A673 (cell line): Measurements from ENCODE around the gene GOLGA3. TPM values are rescaled to one million over a fixed set of nuclear protein-coding genes. Genes with fewer than 3 reads are reported as not detected.

ENCODE experiments used
- BruUV-seq: library from RNA; stranded (reverse); fragments of 400-500 nt; replicated peaks from 2 replicates; lab custom pipeline; 2021; lab: Mats Ljungman, UMichigan
- CTCF ChIA-PET: fragments of 300-600 bp; sonication (Branson Sonifier 250); formaldehyde crosslinking; loops from one replicate; lab custom pipeline; 2022; ENCODE audit warnings: antibody characterized with exemption; lab: Charles Lee
- POLR2A ChIA-PET: fragments of 300-600 bp; sonication (Branson Sonifier 250); formaldehyde crosslinking; loops from one replicate; lab custom pipeline; 2022; ENCODE audit warnings: antibody characterized with exemption; ENCODE audit not compliant: low non-redundant PET; lab: Charles Lee
- DNase-seq: peaks from one replicate; pipeline ENCODE4 v3.0.0-alpha.2; 2015; ENCODE audit warnings: low spot score
- H3K27ac ChIP-seq: fragments of 200-600 bp; sonication (generic); 2 replicates; pipeline ENCODE4 v1.5.1; 2016; ENCODE audit warnings: mixed run types, low read depth, mild to moderate bottlenecking, mixed read lengths, antibody characterized with exemption, low read length; ENCODE audit not compliant: poor library complexity, severe bottlenecking
- H3K27me3 ChIP-seq: fragments of 200-600 bp; sonication (generic); replicated peaks from 2 replicates; pipeline ENCODE4 v1.6.1; 2017; ENCODE audit warnings: mixed run types, low read depth, mild to moderate bottlenecking, mixed read lengths, antibody characterized with exemption, low read length; ENCODE audit not compliant: insufficient read depth, poor library complexity
- H3K36me3 ChIP-seq: fragments of 200-600 bp; sonication (generic); 2 replicates; pipeline ENCODE4 v1.6.1; 2016; ENCODE audit warnings: mixed run types, mild to moderate bottlenecking, mixed read lengths, antibody characterized with exemption, low read length; ENCODE audit not compliant: insufficient read depth, poor library complexity, severe bottlenecking
- H3K4me1 ChIP-seq: fragments of 200-600 bp; sonication (generic); 2 replicates; pipeline ENCODE4 v1.6.1; 2017; ENCODE audit warnings: mixed run types, mild to moderate bottlenecking, mixed read lengths, antibody characterized with exemption, low read length; ENCODE audit not compliant: insufficient read depth, poor library complexity, severe bottlenecking
- H3K4me3 ChIP-seq: fragments of 200-600 bp; sonication (generic); 2 replicates; pipeline ENCODE4 v1.5.1; 2016; ENCODE audit warnings: low read depth, mixed run types, mild to moderate bottlenecking, mixed read lengths, low read length; ENCODE audit not compliant: poor library complexity, severe bottlenecking
- H3K9me3 ChIP-seq: fragments of 200-600 bp; sonication (generic); 2 replicates; pipeline ENCODE4 v1.6.1; 2016; ENCODE audit warnings: mixed run types, low read depth, mild to moderate bottlenecking, mixed read lengths, antibody characterized with exemption, low read length; ENCODE audit not compliant: poor library complexity, severe bottlenecking
- CTCF ChIP-seq: fragments of 300-800, 200-600 bp; sonication (generic); conservative IDR thresholded peaks from 2 replicates; pipeline ENCODE4 v1.5.1; 2017; ENCODE audit warnings: low read depth, mild to moderate bottlenecking, antibody characterized with exemption, low read length, moderate library complexity, mixed read lengths
- EZH2 ChIP-seq: fragments of 200-600 bp; sonication (generic); IDR thresholded peaks from 2 replicates; pipeline ENCODE4 v1.6.1; 2017; ENCODE audit warnings: borderline replicate concordance, low read depth, mild to moderate bottlenecking, mixed read lengths, antibody characterized with exemption, low read length; ENCODE audit not compliant: poor library complexity, severe bottlenecking
- intact Hi-C: fragments of 100-400 bp; cut with micrococcal nuclease; formaldehyde crosslinking; loops from one replicate; pipeline ENCODE4 v1.10.0; 2022; ENCODE audit not compliant: unreplicated experiment
- total RNA-seq: library from RNA; stranded (reverse); gene quantifications from 2 replicates; pipeline ENCODE4 v1.2.3, GENCODE V29; 2021

The GOLGA3 gene
- total RNA-seq, 1 experiment from 2014 or later, result 58.4 TPM

- H3K4me3 ChIP-seq, result no peak overlapping the region
- no TSS peak for BruUV-seq
- H3K9me3 ChIP-seq, result no peaks in the 10 kb centered on the region
- intact Hi-C loops, result no loop called here
- ChIA-PET CTCF (no interaction called here), POLR2A (no interaction called here)
- no peaks in the 10 kb centered on the region for H3K4me1 ChIP-seq
- TF ChIP-seq EZH2 (no peak), CTCF (no peak)
- H3K27ac ChIP-seq, result no peak overlapping the region
- peaks cover 44% of the 10 kb centered on the region for H3K36me3 ChIP-seq
- no peak for DNase-seq
- no peaks in the 10 kb centered on the region for H3K27me3 ChIP-seq
Observed at GRCh38 chr12:132781938-132782337, 46.7 kb downstream of the GOLGA3 start.

DNA sequence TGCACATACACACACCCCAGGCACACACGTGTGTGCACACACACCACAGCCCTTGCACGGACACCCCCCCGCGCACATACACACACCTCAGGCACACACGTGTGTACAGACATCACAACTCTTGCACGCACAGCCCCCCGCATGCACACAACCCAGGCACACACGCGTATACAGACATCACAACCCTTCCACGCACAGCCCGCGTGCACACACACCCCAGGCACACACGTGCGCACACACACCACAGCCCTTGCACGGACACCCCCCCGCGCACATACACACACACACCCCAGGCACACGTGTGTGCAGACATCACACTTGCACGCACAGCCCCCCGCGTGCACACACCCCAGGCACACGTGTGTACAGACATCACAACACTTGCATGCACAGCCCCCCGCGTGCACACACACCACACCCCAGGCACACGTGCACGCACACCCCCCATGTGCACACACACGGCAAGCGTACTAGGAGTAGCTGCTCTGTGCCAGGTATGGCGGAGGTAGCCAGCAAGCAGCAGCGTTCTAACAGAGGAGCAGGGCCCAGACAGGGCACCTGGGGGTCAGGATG lies 48.8 kb downstream of the GOLGA3 start:
- no peak for DNase-seq
- Histone ChIP-seq H3K4me3 (no peak overlapping the region), H3K9me3 (no peaks in the 10 kb centered on the region), H3K27me3 (no peaks in the 10 kb centered on the region), H3K4me1 (no peaks in the 10 kb centered on the region), H3K36me3 (peaks cover 54% of the 10 kb centered on the region), H3K27ac (no peak overlapping the region)
- ChIA-PET POLR2A (no interaction called here), CTCF (no interaction called here)
- TF ChIP-seq EZH2 (no peak), CTCF (no peak)
- intact Hi-C loops, result no loop called here
- no TSS peak for BruUV-seq

DNA sequence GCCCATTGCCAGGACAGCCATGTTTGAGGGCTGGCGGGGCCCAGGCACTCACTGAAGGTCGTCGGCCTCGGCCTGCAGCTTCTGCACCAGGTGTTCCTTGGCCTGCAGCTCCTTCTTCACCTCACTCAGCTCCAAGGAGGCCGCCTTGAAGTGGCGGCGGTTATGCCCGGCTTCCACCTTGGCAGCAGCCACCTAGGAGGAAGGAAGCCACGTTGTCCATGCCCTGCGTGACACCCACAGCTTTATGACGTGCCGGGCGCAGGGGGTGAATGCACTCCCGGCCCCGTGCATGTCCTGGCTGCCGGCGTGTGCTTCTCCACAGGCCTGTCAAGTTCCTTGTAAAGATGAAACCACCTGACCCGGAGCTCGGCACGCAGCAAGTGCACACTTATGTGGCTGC lies 51.1 kb downstream of the GOLGA3 start:
- H3K36me3 ChIP-seq, result peaks cover 61% of the 10 kb centered on the region
- H3K4me3 ChIP-seq, result no peak overlapping the region
- TF ChIP-seq EZH2 (no peak), CTCF (no peak)

More for the DNA sequence above, 51.1 kb downstream of the GOLGA3 start:
- Histone ChIP-seq H3K27me3 (no peaks in the 10 kb centered on the region), H3K9me3 (no peaks in the 10 kb centered on the region), H3K27ac (no peak overlapping the region), H3K4me1 (no peaks in the 10 kb centered on the region)
- no TSS peak for BruUV-seq
- ChIA-PET POLR2A (no interaction called here), CTCF (no interaction called here)
- intact Hi-C loops, result no loop called here
- DNase-seq, result no peak
